ENCODE measurements around the gene INTS14. TPM values are rescaled to one million over a fixed set of nuclear protein-coding genes. Genes with fewer than 3 reads are reported as not detected.
"Not testable (repeated sequence)": the region's sequence is repeated elsewhere in the genome, so short reads cannot be mapped to it uniquely, and the experiment has no call there.

INTS14 gene
- total RNA-seq, 1 donor from 2014 or later: 41.2 TPM

DNA sequence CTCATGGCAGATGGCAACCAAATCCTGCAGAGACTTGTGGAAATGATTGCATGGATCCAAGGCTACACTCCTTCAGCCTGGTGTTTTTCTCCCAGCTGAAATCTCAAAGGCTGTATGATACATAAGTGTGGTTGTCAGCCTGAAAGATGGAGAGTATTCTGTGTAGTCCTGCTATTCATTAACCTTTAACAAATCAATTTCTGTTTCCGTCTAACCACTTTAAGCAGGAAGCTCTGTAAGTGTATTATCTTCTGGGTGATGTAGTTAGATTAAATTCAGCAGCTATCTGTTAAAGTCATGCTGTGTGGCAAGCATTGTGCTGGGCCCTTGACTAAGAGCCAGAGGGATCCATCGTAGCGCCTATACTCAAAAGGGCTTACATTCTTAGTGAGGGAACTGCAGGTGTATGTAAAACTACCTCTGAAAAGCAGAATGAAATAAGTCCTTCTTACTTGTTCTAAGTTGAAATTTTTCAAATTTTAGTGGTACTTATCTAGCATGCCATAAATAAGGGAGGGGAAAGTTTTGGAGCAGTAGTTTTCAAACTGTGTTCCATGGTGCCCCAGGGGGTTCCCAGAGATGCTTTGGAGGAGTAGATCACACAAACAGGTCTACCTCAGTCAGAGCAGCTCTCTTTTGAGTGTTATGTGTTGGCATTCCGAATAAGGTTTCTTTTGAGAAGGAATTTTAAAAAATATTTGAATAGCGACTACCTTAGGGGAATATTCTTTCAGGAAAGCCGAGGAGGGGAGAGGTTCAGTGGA lies 51.8 kb downstream of the INTS14 start:
- intact Hi-C loops (cut with micrococcal nuclease): no loop called here
- no peak for DNase-seq
- Mint-ChIP-seq H3K36me3 (ENCODE audit: low read depth) (peaks cover 81% of the 10 kb centered on the region), H3K4me1 (no peaks in the 10 kb centered on the region), H3K9me3 (no peaks in the 10 kb centered on the region), H3K27ac (no peak overlapping the region), H3K4me3 (no peak overlapping the region), H3K27me3 (no peaks in the 10 kb centered on the region)
- ChIA-PET POLR2A (no interaction called here), CTCF (no interaction called here)
- ATAC-seq (ENCODE audit: low read depth): no peak
- TF ChIP-seq, protein P1, sequence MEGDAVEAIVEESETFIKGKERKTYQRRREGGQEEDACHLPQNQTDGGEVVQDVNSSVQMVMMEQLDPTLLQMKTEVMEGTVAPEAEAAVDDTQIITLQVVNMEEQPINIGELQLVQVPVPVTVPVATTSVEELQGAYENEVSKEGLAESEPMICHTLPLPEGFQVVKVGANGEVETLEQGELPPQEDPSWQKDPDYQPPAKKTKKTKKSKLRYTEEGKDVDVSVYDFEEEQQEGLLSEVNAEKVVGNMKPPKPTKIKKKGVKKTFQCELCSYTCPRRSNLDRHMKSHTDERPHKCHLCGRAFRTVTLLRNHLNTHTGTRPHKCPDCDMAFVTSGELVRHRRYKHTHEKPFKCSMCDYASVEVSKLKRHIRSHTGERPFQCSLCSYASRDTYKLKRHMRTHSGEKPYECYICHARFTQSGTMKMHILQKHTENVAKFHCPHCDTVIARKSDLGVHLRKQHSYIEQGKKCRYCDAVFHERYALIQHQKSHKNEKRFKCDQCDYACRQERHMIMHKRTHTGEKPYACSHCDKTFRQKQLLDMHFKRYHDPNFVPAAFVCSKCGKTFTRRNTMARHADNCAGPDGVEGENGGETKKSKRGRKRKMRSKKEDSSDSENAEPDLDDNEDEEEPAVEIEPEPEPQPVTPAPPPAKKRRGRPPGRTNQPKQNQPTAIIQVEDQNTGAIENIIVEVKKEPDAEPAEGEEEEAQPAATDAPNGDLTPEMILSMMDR (IDR thresholded peaks at IDR 0.05): no peak

DNA sequence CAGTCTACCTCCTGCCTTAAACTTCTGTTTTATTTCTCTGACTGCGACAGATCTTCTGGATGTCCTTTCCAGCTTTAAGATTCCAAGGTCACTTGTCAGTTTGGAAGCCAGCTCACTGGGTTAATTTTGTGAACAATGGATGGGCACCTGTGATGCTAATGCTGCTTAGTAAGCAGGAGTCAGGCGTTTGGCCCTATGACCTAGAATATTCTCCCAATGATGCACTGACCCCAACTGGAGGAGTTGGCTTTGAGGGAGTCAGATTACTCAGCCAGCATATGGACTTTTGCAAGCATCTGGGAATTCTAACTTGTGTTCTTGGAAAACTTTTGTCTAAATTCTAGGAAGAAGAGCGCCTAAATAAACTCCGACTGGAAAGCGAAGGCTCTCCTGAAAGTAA lies 52.6 kb downstream of the INTS14 start:
- ATAC-seq (ENCODE audit: low read depth) (no peak), DNase-seq (no peak)
- intact Hi-C loops (cut with micrococcal nuclease): no loop called here
- Mint-ChIP-seq H3K27ac (no peak overlapping the region), H3K9me3 (no peaks in the 10 kb centered on the region), H3K4me3 (no peak overlapping the region), H3K27me3 (no peaks in the 10 kb centered on the region), H3K4me1 (no peaks in the 10 kb centered on the region), H3K36me3 (ENCODE audit: low read depth) (peaks cover 79% of the 10 kb centered on the region)
- ChIA-PET CTCF (no interaction called here), POLR2A (interaction anchor here (0.7 kb wide), 1 partner anchor 28 kb away, joined by 4 read pairs; no protein-coding TSS in a partner anchor)
- TF ChIP-seq, protein P1 (IDR thresholded peaks at IDR 0.05): no peak

DNA sequence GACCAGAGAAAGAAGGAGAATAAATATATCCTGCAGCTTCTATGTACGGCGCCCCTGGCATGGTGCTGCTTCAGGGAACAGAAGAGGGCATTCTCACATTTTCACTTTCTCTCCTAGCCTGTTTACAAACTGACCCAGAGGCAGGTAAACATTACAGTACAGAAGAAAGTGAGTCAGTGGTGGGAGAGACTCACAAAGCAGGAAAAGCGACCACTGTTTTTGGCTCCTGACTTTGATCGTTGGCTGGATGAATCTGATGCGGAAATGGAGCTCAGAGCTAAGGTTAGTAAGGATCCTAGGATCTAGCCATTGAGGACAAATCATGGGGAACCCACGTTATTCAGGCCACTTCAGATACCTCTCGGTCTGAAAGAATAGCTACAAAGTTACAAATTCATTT lies 54.3 kb downstream of the INTS14 start:
- H3K27me3 Mint-ChIP-seq: no peaks in the 10 kb centered on the region
- DNase-seq (no peak), ATAC-seq (ENCODE audit: low read depth) (no peak)
- H3K27ac Mint-ChIP-seq: no peak overlapping the region
- TF ChIP-seq, protein P1 (IDR thresholded peaks at IDR 0.05): no peak
- H3K4me1 Mint-ChIP-seq: no peaks in the 10 kb centered on the region
- intact Hi-C loops (cut with micrococcal nuclease): no loop called here
- POLR2A ChIA-PET: no interaction called here
- peaks cover 69% of the 10 kb centered on the region for H3K36me3 Mint-ChIP-seq (ENCODE audit: low read depth)
- no peaks in the 10 kb centered on the region for H3K9me3 Mint-ChIP-seq
- CTCF ChIA-PET: no interaction called here
- H3K4me3 Mint-ChIP-seq: no peak overlapping the region

DNA sequence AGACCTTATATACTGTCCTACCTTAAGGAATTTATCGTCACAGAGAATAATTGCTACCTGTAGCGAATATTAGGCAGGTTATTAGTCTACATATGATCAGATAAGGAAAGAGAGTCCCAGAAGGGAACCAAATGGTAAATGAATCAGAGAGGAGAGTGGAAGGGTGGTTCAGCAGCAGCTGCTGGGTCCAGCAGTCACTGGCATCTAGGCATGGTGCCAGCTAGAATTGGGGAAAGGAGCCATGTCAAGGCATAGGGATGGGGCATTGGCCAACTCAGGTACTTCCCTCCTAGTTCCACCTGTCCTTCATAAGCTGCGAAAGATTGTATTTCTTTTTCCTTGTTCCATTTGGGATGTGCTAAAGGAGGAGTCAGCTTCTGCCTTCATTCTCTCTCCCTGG lies 57.2 kb downstream of the INTS14 start:
- ChIA-PET CTCF (interaction anchor here (1.0 kb wide), 1 partner anchor 37 kb away, joined by 3 read pairs; no protein-coding TSS in a partner anchor), POLR2A (no interaction called here)
- Mint-ChIP-seq H3K9me3 (no peaks in the 10 kb centered on the region), H3K36me3 (ENCODE audit: low read depth) (peaks cover 45% of the 10 kb centered on the region), H3K4me3 (no peak overlapping the region), H3K27me3 (no peaks in the 10 kb centered on the region), H3K27ac (no peak overlapping the region), H3K4me1 (no peaks in the 10 kb centered on the region)
- ATAC-seq (ENCODE audit: low read depth): no peak
- intact Hi-C loops (cut with micrococcal nuclease): no loop called here
- TF ChIP-seq, protein P1 (IDR thresholded peaks at IDR 0.05): no peak
- no peak for DNase-seq

DNA sequence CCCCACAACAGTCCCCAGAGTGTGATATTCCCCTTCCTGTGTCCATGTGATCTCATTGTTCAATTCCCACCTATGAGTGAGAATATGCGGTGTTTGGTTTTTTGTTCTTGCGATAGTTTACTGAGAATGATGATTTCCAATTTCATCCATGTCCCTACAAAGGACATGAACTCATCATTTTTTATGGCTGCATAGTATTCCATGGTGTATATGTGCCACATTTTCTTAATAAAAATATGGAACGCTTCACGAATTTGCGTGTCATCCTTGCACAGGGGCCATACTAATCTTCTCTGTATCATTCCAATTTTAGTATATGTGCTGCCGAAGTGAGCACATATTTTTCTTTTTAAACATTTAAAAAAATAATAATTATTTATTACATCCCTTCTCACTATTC lies 58.1 kb downstream of the INTS14 start:
- H3K27me3 Mint-ChIP-seq; CTCF ChIA-PET; H3K27ac Mint-ChIP-seq; POLR2A ChIA-PET; H3K4me3 Mint-ChIP-seq; DNase-seq; intact Hi-C loops (cut with micrococcal nuclease); ATAC-seq (ENCODE audit: low read depth); H3K9me3 Mint-ChIP-seq; H3K4me1 Mint-ChIP-seq: not testable (repeated sequence)
- peaks cover 37% of the 10 kb centered on the region for H3K36me3 Mint-ChIP-seq (ENCODE audit: low read depth)

Data from activated B cell treated with CpG ODN at 0.5 μM for 24 hours (primary cell).